LNCAP (cell line): ENCODE data around the gene KIF19.

Experiments used
- CTCF ChIP-seq: fragments of 450-650 bp; IDR thresholded peaks from 2 replicates; pipeline ENCODE4 v1.5.1; 2017; ENCODE audit warnings: mild to moderate bottlenecking

Gene KIF19

GRCh38 chr17:74283371-74283673 lies 42.7 kb upstream of the KIF19 start:
- no peak for TF ChIP-seq CTCF

- TF ChIP-seq CTCF: no peak
Observed at GRCh38 chr17:74287031-74287602, 38.9 kb upstream of the KIF19 start.

GRCh38 chr17:74288785-74289184 lies 37.2 kb upstream of the KIF19 start:
- TF ChIP-seq CTCF: no peak

GRCh38 chr17:74289688-74290087 lies 36.3 kb upstream of the KIF19 start:
- TF ChIP-seq CTCF: no peak

- no peak for TF ChIP-seq CTCF
Observed at GRCh38 chr17:74290340-74290739, 35.7 kb upstream of the KIF19 start.

- no peak for TF ChIP-seq CTCF
Observed at GRCh38 chr17:74292495-74292894, 33.5 kb upstream of the KIF19 start.

GRCh38 chr17:74295625-74296547 lies 30.1 kb upstream of the KIF19 start:
- no peak for TF ChIP-seq CTCF
